OCI-LY3 (cell line): ENCODE data around the gene SH2D3A.

ENCODE experiments used
- H2AFZ ChIP-seq: fragments of 200-600, 300-600 bp; shearing (Covaris generic); 2 replicates; pipeline ENCODE4 v1.6.0; 2014; ENCODE audit warnings: antibody characterized with exemption, low read depth, low read length
- H3K27ac ChIP-seq: fragments of 200-600, 300-600 bp; sonication (generic); 2 replicates; pipeline ENCODE4 v1.5.1; 2014; ENCODE audit warnings: mild to moderate bottlenecking, low read length, moderate library complexity, mixed read lengths
- H3K27me3 ChIP-seq: fragments of 200-600, 300-600 bp; sonication (generic); 2 replicates; pipeline ENCODE4 v1.6.1; 2014; ENCODE audit warnings: low read depth, low read length, mixed read lengths
- H3K36me3 ChIP-seq: fragments of 200-600, 300-600 bp; sonication (generic); replicated peaks from 2 replicates; pipeline ENCODE3; 2014; ENCODE audit warnings: low read depth, low read length, mixed read lengths
- H3K4me1 ChIP-seq: fragments of 300-600, 200-600 bp; sonication (generic); 2 replicates; pipeline ENCODE4 v1.6.1; 2014; ENCODE audit warnings: low read length, mixed read lengths
- H3K4me2 ChIP-seq: fragments of 200-600, 300-600 bp; sonication (generic); 2 replicates; pipeline ENCODE4 v1.6.1; 2014; ENCODE audit warnings: low read length, mixed read lengths
- H3K4me3 ChIP-seq: fragments of 300-600, 200-600 bp; sonication (generic); 2 replicates; pipeline ENCODE4 v1.5.1; 2014; ENCODE audit warnings: antibody characterized with exemption, mild to moderate bottlenecking, low read length, moderate library complexity
- H3K79me2 ChIP-seq: fragments of 300-600, 200-600 bp; shearing (Covaris generic); 2 replicates; pipeline ENCODE4 v1.6.1; 2014; ENCODE audit warnings: mild to moderate bottlenecking, low read length, mixed read lengths
- H3K9ac ChIP-seq: fragments of 300-600, 200-600 bp; shearing (Covaris generic); 2 replicates; pipeline ENCODE4 v1.6.0; 2014; ENCODE audit warnings: mild to moderate bottlenecking, low read length, moderate library complexity
- H3K9me3 ChIP-seq: fragments of 200-600, 300-600 bp; shearing (Covaris generic); 2 replicates; pipeline ENCODE4 v1.6.1; 2014; ENCODE audit warnings: low read length, mixed read lengths; ENCODE audit not compliant: insufficient read depth
- H4K20me1 ChIP-seq: fragments of 200-600, 300-600 bp; sonication (generic); 2 replicates; pipeline ENCODE4 v1.6.1; 2016; ENCODE audit warnings: low read length, mixed read lengths; ENCODE audit not compliant: insufficient read depth
- CTCF ChIP-seq: fragments of 200-600, 300-600 bp; sonication (generic); IDR thresholded peaks from 2 replicates; pipeline ENCODE4 v1.5.1; 2014; ENCODE audit warnings: antibody characterized with exemption, low read length, low read depth
- EZH2phosphoT487 ChIP-seq: fragments of 200-600 bp; shearing (Covaris generic); IDR thresholded peaks from 2 replicates; pipeline ENCODE4 v1.6.1; 2018; ENCODE audit warnings: antibody characterized with exemption, mixed run types, low read depth

SH2D3A gene

GRCh38 chr19:6740589-6741343 lies 26.5 kb downstream of the SH2D3A start:
- H4K20me1 ChIP-seq = peaks cover 41% of the 10 kb centered on the region
- H3K4me3 ChIP-seq = peak overlapping the region; percentile 94
- no peaks in the 10 kb centered on the region for H3K9me3 ChIP-seq
- H3K36me3 ChIP-seq = peaks cover 47% of the 10 kb centered on the region
- H3K9ac ChIP-seq = peak overlapping the region; percentile 95
- H3K27ac ChIP-seq = peak overlapping the region; percentile 91
- TF ChIP-seq EZH2phosphoT487 (no peak), CTCF (no peak)
- H2AFZ ChIP-seq = no peak overlapping the region
- H3K4me1 ChIP-seq = peaks cover 29% of the 10 kb centered on the region
- H3K27me3 ChIP-seq = no peaks in the 10 kb centered on the region
- H3K4me2 ChIP-seq = peak overlapping the region; percentile 89
- H3K79me2 ChIP-seq = peaks cover 60% of the 10 kb centered on the region

GRCh38 chr19:6739883-6740588 lies 27.2 kb downstream of the SH2D3A start:
- no peaks in the 10 kb centered on the region for H3K9me3 ChIP-seq
- peaks cover 40% of the 10 kb centered on the region for H3K36me3 ChIP-seq
- H3K4me3 ChIP-seq = peak overlapping the region; percentile 94
- peaks cover 34% of the 10 kb centered on the region for H4K20me1 ChIP-seq
- H3K27ac ChIP-seq = peak overlapping the region; percentile 91
- H3K4me1 ChIP-seq = peaks cover 31% of the 10 kb centered on the region
- peak overlapping the region; percentile 95 for H3K9ac ChIP-seq
- H3K4me2 ChIP-seq = peak overlapping the region; percentile 89
- TF ChIP-seq EZH2phosphoT487 = no peak
- TF ChIP-seq CTCF = no peak
- peaks cover 64% of the 10 kb centered on the region for H3K79me2 ChIP-seq
- H2AFZ ChIP-seq = no peak overlapping the region
- H3K27me3 ChIP-seq = no peaks in the 10 kb centered on the region

GRCh38 chr19:6739390-6739882 lies 27.8 kb downstream of the SH2D3A start, which contains the start of gene TRIP10:
TRIP10 (plus strand) TSS chr19:6739680; CDS start chr19:6739762, 82 bp downstream.
- H3K4me1 ChIP-seq = peaks cover 31% of the 10 kb centered on the region
- H3K27ac ChIP-seq = peak within 1 kb of the TSS; percentile 91
- TF ChIP-seq CTCF = no peak
- TF ChIP-seq EZH2phosphoT487 = no peak
- no peaks in the 10 kb centered on the region for H3K27me3 ChIP-seq
- H3K79me2 ChIP-seq = peaks cover 60% of the 10 kb centered on the region
- peak within 1 kb of the TSS; percentile 92 for H3K4me2 ChIP-seq
- peaks cover 34% of the 10 kb centered on the region for H3K36me3 ChIP-seq
- peak within 1 kb of the TSS; percentile 94 for H3K4me3 ChIP-seq
- no peaks in the 10 kb centered on the region for H3K9me3 ChIP-seq
- peak within 1 kb of the TSS; percentile 95 for H3K9ac ChIP-seq
- peaks cover 28% of the 10 kb centered on the region for H4K20me1 ChIP-seq
- H2AFZ ChIP-seq = peak within 1 kb of the TSS; percentile 90

GRCh38 chr19:6738787-6739389 lies 28.3 kb downstream of the SH2D3A start:
- peak overlapping the region; percentile 82 for H3K27ac ChIP-seq
- peaks cover 24% of the 10 kb centered on the region for H4K20me1 ChIP-seq
- TF ChIP-seq EZH2phosphoT487 (no peak), CTCF (no peak)
- H3K4me3 ChIP-seq = peak overlapping the region; percentile 78
- H3K27me3 ChIP-seq = no peaks in the 10 kb centered on the region
- peaks cover 31% of the 10 kb centered on the region for H3K4me1 ChIP-seq
- peak overlapping the region; percentile 78 for H3K9ac ChIP-seq
- peaks cover 55% of the 10 kb centered on the region for H3K79me2 ChIP-seq
- H3K9me3 ChIP-seq = no peaks in the 10 kb centered on the region
- H3K36me3 ChIP-seq = peaks cover 29% of the 10 kb centered on the region
- H2AFZ ChIP-seq = peak overlapping the region; percentile 90
- H3K4me2 ChIP-seq = peak overlapping the region; percentile 92
